ENCODE measurements around the gene PREX1. TPM values are rescaled to one million over a fixed set of nuclear protein-coding genes. Genes with fewer than 3 reads are reported as not detected.

The PREX1 gene
- total and polyA plus RNA-seq, 2 experiments from 2014 or later: 2.4 to 10.3 TPM

DNA sequence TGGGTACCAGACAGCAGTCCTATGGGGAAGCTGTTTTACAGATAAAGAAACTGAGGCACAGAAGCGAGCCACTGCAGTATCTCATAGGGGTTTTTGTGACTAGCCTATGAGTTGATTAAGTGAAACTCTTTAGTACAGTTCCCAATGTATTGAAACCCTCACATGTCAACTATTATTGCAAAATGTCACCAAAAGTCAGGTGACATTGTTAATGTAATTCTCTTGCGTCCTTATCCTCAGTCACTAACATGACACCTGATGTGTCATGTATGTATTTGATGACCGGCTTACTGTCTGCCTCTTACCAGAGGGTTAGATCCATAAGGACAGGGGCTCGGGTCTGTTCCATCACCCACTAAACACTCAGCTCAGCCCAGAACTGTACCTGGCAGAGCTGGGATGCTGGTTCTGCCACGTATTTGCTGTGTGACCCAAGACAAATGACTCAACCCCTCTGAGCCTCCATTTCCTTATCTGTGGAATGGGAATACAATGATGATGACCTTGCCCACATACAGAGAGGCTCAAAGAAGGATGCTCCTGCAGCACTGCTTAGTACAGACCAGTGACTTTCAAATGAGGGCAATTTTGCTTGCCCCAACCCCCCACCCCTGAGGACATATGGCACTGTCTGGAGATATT is 32.9 kb downstream of the PREX1 start (continued):
- TF ChIP-seq CREB1 (CRISPR knock-in tag; IDR thresholded peaks at IDR 0.05; ENCODE audit: low read depth): no peak
- TF ChIP-seq JUNB (IDR thresholded peaks at IDR 0.05; ENCODE audit: unreplicated experiment): no peak
- no peak for TF ChIP-seq STAT1 (IDR thresholded peaks at IDR 0.05; ENCODE audit: unreplicated experiment)
- TF ChIP-seq EZH2 (IDR thresholded peaks at IDR 0.05; ENCODE audit: low read depth, unreplicated experiment): no peak
- no peak for TF ChIP-seq ZNF114 (CRISPR knock-in tag; IDR thresholded peaks at IDR 0.05)
- TF ChIP-seq, protein P1, sequence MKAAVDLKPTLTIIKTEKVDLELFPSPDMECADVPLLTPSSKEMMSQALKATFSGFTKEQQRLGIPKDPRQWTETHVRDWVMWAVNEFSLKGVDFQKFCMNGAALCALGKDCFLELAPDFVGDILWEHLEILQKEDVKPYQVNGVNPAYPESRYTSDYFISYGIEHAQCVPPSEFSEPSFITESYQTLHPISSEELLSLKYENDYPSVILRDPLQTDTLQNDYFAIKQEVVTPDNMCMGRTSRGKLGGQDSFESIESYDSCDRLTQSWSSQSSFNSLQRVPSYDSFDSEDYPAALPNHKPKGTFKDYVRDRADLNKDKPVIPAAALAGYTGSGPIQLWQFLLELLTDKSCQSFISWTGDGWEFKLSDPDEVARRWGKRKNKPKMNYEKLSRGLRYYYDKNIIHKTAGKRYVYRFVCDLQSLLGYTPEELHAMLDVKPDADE (IDR thresholded peaks at IDR 0.05): no peak
- TF ChIP-seq ZNF331 (CRISPR knock-in tag; IDR thresholded peaks at IDR 0.05; ENCODE audit: low read depth): no peak

DNA sequence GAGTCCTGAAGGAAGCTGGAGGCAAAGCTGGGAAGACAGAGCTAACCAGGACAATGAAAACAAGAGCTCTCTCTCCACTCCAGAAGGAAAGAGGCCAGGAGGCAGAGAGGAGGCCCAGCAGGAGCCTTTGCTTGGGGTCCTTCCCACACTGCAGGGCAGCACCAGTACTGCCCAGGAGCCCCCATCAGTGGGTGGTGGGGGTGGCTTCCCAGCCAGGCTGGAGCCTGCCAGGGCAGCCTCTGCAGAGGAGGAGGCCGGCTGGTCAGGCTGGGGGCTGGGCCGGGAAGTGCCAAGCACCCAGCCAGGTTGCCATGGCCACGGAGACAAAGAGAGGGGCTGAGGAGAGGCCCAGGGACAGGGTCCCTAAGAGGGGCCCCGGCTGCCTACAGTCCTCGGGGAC is 33.4 kb downstream of the PREX1 start:
- peak overlapping the region; percentile 56 for H3K27ac Mint-ChIP-seq

More for the DNA sequence above, 33.4 kb downstream of the PREX1 start:
- ATAC-seq (peak; percentile 86), DNase-seq (ENCODE audit: low spot score) (peak; percentile 72)
- no peaks in the 10 kb centered on the region for H3F3A ChIP-seq (replicated peaks; ENCODE audit: low read depth)
- H3K4me3 Mint-ChIP-seq: no peak overlapping the region
- no peak for TF ChIP-seq ZNF114 (CRISPR knock-in tag; IDR thresholded peaks at IDR 0.05)
- TF ChIP-seq ZNF462 (CRISPR knock-in tag; IDR thresholded peaks at IDR 0.05): no peak
- no peaks in the 10 kb centered on the region for H4K20me1 ChIP-seq (replicated peaks; ENCODE audit: insufficient read depth)
- peaks cover 4% of the 10 kb centered on the region for H3K27me3 Mint-ChIP-seq (ENCODE audit: insufficient read depth, low read depth, poor library complexity)
- H3K4me1 ChIP-seq (ENCODE audit: insufficient read depth): peaks cover 21% of the 10 kb centered on the region
- H3K36me3 Mint-ChIP-seq (ENCODE audit: low read depth): peaks cover 3% of the 10 kb centered on the region; the same call in 1 of the 3 replicates
- no peak overlapping the region for H3K27ac ChIP-seq (ENCODE audit: low read depth)
- H3K4me3 ChIP-seq: no peak overlapping the region
- H3K36me3 ChIP-seq (ENCODE audit: insufficient read depth): no peaks in the 10 kb centered on the region
- no peaks in the 10 kb centered on the region for H3K9me3 Mint-ChIP-seq
- no peaks in the 10 kb centered on the region for H3K9me2 ChIP-seq (ENCODE audit: insufficient read depth)
- H3K4me2 ChIP-seq: no peak overlapping the region
- H2AFZ ChIP-seq: no peak overlapping the region
- H3K27me3 ChIP-seq (ENCODE audit: insufficient read depth): no peaks in the 10 kb centered on the region
- H3K79me2 ChIP-seq (replicated peaks; ENCODE audit: insufficient read depth): no peaks in the 10 kb centered on the region
- peaks cover 58% of the 10 kb centered on the region for H3K4me1 Mint-ChIP-seq
